ENCODE data around the gene DNAH8.
A peak's percentile ranks its signal among the peaks of the same experiment; 100 is the strongest.

The DNAH8 gene

DNA sequence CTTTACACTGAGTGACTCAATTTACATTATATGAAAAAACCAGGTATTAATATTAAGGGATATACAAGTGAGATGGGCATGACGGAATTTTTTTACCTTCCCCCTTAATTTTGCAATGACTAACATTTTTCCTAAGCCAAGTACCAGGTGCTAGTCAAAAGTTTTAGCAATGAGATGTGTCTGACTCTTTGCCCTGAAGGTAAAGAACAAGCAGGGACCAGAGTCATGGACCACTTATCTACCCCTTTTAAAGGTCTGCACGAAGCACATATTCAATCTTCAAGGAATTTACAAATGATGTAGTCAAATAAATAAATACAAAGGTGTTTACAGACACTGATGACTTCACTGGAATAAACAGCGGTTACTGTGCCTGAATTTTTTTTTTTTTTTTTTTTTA, 13.6 kb upstream of the DNAH8 start:
- no peak for DNase-seq

GRCh38 chr6:38702558-38703397, 12.3 kb upstream of the DNAH8 start, which contains the start of gene GLO1:
Gene GLO1 (minus strand): TSS chr6:38703145. CDS start chr6:38703054, 91 bp downstream.
- DNase-seq = peak; percentile 97

DNA sequence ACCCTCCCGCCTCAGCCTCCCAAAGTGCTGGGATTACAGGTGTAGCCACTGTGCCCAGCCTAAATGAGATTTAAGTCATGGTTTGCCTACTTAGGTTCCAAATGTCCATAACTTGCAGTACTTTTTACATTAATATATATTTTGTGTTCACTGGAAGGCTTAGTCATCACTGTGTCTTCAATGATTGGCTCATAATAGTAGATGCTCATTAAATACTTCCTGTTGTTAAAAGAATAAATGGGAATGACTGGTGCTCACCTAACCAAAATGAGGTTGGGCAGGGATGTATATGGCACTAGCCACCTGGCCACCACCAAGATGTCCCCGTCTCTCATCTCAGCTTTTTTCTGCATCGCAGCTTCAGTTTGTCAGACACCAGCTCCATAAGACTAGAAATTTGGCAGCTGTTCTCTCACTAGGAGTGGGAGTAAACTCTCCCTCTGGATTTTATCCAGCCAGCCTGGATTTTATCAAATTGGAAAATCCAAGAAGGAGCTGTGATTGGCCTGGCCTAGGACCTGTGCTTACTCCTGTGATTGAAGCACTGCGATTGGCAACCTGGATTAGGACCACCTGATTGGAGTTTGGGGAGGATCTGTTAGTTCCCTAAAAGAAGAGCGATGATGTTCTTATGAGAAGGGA, 11.0 kb upstream of the DNAH8 start:
- no peak for DNase-seq

GRCh38 chr6:38705924-38706323, 9.2 kb upstream of the DNAH8 start:
- no peak for DNase-seq

- DNase-seq = no peak
Measured at GRCh38 chr6:38708496-38708895, 6.6 kb upstream of the DNAH8 start.

DNA sequence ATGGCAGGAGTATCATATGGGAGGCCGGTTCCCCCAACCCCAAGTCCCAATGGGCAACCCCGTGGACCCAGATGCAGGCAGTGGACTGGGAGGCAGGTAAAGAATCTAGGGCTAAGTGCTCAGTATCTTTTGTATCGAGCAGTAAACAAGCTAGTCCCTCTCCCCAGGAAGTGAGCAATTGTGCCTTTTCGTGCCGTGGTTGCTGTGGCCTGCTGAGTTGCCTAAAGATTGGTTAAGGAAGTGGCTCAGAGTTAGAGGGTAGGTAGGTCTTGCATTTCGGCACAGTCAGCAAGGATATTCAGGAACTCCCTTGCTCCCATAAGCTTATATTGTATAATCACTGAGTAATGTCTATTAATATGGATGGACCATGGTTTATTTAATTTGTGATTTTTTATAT, 1.3 kb upstream of the DNAH8 start:
- DNase-seq = peak; percentile 61

- no peak for DNase-seq
Measured at GRCh38 chr6:38714239-38715015, 684 bp upstream of the DNAH8 start.

- DNase-seq = no peak
Measured at GRCh38 chr6:38716825-38717224, 1.7 kb downstream of the DNAH8 start.

DNA sequence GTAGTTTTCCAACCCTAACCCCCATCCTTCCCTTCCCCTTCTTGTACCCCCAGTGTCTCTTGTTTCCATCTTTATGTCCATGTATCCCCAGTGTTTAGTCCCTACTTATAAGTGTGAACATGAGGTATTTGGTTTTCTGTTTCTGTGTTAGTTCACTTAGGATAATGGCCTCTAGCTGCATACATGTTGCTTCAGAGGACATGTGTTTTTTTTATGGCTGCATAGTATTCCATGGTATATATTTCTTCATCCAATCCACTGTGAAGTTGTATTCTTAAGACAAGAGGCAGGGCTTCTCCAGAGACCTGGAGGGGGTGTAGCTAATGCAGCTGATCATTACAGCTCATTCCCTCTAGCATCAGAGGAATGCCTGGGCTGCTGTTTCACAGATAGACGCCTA, 4.2 kb downstream of the DNAH8 start:
- DNase-seq = no peak

- DNase-seq = no peak
Measured at GRCh38 chr6:38720295-38720694, 5.2 kb downstream of the DNAH8 start.

DNA sequence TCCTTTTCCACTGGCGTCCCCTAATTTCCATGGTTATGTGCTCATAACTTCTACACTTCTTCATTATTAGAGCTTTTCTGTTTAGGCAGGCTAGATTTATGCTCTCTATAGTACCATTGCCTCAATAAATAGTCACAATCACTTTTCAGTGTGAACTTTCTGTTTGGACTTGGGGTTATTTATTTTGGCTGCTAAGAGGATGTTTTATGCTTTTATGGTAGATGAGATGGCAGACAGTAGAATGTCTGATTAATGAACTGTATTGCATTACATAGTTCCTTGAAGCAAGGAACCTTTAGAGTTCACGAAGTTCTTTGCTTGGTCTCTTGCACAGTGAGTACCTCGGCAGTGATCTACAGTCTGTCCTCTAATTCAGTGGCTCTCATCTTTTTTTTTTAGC, 6.9 kb downstream of the DNAH8 start:
- no peak for DNase-seq

- DNase-seq = no peak
Measured at GRCh38 chr6:38722727-38723334, 7.7 kb downstream of the DNAH8 start.

GRCh38 chr6:38723783-38724182, 8.7 kb downstream of the DNAH8 start:
- no peak for DNase-seq

DNA sequence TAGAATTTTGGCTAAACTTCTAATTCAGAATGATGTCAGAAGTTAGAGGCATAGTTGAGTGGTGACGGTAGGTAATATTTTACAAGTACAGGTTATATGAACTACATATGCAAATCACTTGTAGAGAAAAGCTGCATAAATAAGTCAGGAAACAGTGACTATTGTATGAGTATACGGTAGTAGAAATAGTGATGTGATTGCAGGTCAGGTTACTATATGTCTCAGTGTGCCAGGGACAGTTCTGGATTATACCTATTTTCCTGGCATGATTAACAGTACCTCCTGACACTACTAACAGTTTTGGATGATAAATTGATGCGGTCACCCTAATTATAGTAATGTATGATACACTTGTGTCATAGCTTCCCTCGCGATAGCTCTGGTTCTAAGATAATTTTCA, 9.2 kb downstream of the DNAH8 start:
- no peak for DNase-seq

DNA sequence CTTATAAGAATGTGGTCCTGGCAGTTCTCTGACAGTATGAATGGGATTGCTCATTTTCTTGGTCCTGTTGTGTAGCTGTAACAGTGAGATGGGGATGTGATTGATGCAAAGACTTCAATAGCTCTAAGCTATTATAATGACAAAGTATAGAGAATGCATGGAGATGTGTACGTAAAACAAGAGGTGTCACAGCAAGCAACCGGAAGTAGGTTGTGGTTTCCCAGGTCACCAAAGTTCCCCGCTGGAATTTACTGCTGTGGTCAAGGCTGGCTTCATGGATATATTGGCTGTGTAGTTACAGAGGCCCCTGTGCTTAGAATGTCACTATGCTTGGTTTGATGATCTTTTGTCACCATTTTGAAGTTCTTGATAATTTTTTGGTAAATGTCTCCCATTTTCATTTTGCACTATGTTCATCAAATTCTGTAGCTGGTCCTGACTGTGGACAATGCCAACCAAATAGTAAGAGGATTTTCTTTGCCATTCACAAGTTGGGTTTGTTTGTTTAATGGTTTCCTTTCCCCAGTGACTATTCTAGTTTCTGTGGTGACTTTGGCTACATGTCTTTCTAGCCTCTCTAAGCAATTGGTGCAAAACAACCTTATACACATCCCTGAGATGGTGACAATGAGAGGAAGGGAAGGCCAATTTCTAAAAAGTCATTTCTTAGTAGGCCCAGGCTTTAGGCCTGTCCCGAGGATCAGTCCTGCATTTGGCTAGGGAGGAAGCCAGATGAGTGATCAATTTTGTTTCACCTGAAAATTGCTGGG, 10.5 kb downstream of the DNAH8 start:
- DNase-seq = no peak

GRCh38 chr6:38728203-38728602, 13.1 kb downstream of the DNAH8 start:
- DNase-seq = no peak

- DNase-seq = no peak
Measured at GRCh38 chr6:38730140-38730862, 15.2 kb downstream of the DNAH8 start.

DNA sequence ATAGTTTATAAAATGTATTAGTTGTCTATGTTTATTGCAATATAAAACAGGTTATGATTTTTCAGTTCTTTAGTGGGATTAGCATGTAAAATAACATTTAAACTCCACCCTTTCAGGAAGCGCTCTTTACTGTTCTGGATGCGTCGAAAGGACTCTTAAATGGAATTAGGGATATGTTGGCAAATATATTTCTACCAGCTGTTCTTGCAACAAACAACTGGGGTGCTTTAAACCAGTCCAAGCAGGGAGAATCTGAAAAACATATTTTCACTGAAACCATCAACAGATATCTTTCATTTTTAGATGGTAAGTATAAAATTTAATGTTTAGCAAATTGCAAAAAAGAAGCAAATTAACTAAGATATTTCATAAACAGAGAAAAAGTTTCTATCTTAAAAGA, 21.8 kb downstream of the DNAH8 start:
- DNase-seq = no peak

- DNase-seq = no peak
Measured at GRCh38 chr6:38738261-38738660, 23.1 kb downstream of the DNAH8 start.

DNA sequence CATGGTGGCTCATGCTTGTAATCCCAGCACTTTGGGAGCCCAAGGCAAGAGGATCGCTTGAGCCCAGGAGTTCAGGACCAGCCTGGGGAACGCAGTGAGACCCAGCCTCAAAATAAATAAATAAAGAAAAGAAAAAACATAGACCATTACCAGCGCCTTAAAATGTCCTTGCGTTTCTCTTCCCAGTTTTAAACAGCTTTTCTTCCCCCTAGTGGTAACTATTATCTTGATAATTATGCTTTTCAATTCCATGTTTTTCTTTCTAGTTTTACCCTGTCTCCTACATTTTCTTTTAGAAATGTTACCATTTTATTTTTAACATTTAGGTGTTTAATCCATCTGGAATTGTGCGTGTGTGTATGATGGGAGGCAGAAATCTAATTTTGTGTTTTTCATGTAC, 24.4 kb downstream of the DNAH8 start:
- no peak for DNase-seq

DNA sequence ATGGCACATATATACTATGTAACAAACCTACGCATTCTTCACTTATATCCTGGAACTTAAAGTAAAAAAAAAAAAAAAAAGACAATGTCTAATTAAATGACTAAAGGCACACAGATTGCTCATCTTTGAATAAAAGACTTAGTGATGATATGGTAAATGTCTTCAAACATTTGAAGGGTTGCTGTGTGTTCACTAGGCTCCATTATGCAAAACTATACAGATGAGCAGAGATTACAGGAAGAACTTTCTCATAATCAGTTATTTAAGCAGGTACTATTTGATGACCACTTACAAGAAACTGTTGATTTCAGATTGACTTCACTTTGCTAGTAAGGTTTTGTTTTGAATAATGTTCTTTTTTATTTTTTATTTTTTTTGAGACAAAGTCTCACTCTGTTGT, 34.4 kb downstream of the DNAH8 start:
- no peak for DNase-seq
